Stimulated activated CD8-positive, alpha-beta memory T cell treated with anti-CD3 and anti-CD28 coated beads, Interleukin-12 subunit alpha, Interleukin-12 subunit beta, amount 100 ng/mL, for 1 hour (primary cell): ENCODE measurements around the gene MRPS11.
"Not testable (repeated sequence)": the region's sequence is repeated elsewhere in the genome, so short reads cannot be mapped to it uniquely, and the experiment has no call there.

ENCODE experiments used
- DNase-seq: peaks from one replicate; pipeline ENCODE4 v3.0.0-alpha.2; 2020; ENCODE audit warnings: low read depth

The MRPS11 gene

GRCh38 chr15:88454867-88455810, 12.4 kb upstream of the MRPS11 start:
- no peak for DNase-seq

- no peak for DNase-seq
Observed at GRCh38 chr15:88456733-88457132, 10.8 kb upstream of the MRPS11 start.

GRCh38 chr15:88463870-88464532, 3.5 kb upstream of the MRPS11 start:
- no peak for DNase-seq

- no peak for DNase-seq
Observed at GRCh38 chr15:88465633-88466224, 1.8 kb upstream of the MRPS11 start.

- no peak for DNase-seq
Observed at GRCh38 chr15:88467935-88468528, 524 bp downstream of the MRPS11 start.

GRCh38 chr15:88468721-88469120, 1.2 kb downstream of the MRPS11 start:
- not testable (repeated sequence) for DNase-seq

- no peak for DNase-seq
Observed at GRCh38 chr15:88469321-88469720, 1.8 kb downstream of the MRPS11 start.

GRCh38 chr15:88470625-88471372, 3.3 kb downstream of the MRPS11 start:
- DNase-seq = no peak

GRCh38 chr15:88472225-88472624, 4.7 kb downstream of the MRPS11 start:
- no peak for DNase-seq

GRCh38 chr15:88473661-88474293, 6.3 kb downstream of the MRPS11 start:
- not testable (repeated sequence) for DNase-seq

- no peak for DNase-seq
Observed at GRCh38 chr15:88476635-88477060, 9.1 kb downstream of the MRPS11 start.

- no peak for DNase-seq
Observed at GRCh38 chr15:88477126-88477525, 9.6 kb downstream of the MRPS11 start.

- no peak for DNase-seq
Observed at GRCh38 chr15:88477904-88478303, 10.4 kb downstream of the MRPS11 start.

GRCh38 chr15:88479169-88479568, 11.7 kb downstream of the MRPS11 start:
- DNase-seq = no peak

GRCh38 chr15:88480981-88481380, 13.5 kb downstream of the MRPS11 start:
- no peak for DNase-seq

- no peak for DNase-seq
Observed at GRCh38 chr15:88482263-88482662, 14.8 kb downstream of the MRPS11 start.

- no peak for DNase-seq
Observed at GRCh38 chr15:88484682-88485331, 17.3 kb downstream of the MRPS11 start.

GRCh38 chr15:88487178-88487795, 19.8 kb downstream of the MRPS11 start:
- no peak for DNase-seq

GRCh38 chr15:88487796-88488523, 20.5 kb downstream of the MRPS11 start:
- DNase-seq = no peak

- no peak for DNase-seq
Observed at GRCh38 chr15:88489321-88489720, 21.8 kb downstream of the MRPS11 start.
